MCF 10A (cell line): ENCODE results near the gene CLK2. TPM values are rescaled to one million over a fixed set of nuclear protein-coding genes. Genes with fewer than 3 reads are reported as not detected.

Experiments
- BruUV-seq: library from RNA; stranded (reverse); fragments of 400-500 nt; replicated peaks from 2 replicates; lab custom pipeline; 2021; lab: Mats Ljungman, UMichigan
- CTCF ChIA-PET: fragments of 300-600 bp; sonication (Branson Sonifier 250); formaldehyde crosslinking; extraction: SDS; loops from one replicate; lab custom pipeline; 2021; ENCODE audit warnings: antibody characterized with exemption, inconsistent platforms; lab: Yijun Ruan, JAX
- POLR2A ChIA-PET: fragments of 300-600, 350-650 bp; sonication (Branson Sonifier 250); formaldehyde crosslinking; extraction: SDS; loops from one replicate; lab custom pipeline; 2020; ENCODE audit warnings: antibody characterized with exemption, inconsistent platforms; lab: Yijun Ruan, JAX
- DNase-seq: peaks from one replicate; pipeline ENCODE4 v3.0.0-alpha.2; 2018; ENCODE audit not compliant: unreplicated experiment
- H3K27ac Mint-ChIP-seq: one replicate; pipeline ENCODE4 v1.8.0; 2022; ENCODE audit warnings: mild to moderate bottlenecking, low read depth, mixed read lengths; ENCODE audit not compliant: unreplicated experiment
- H3K27me3 Mint-ChIP-seq: one replicate; pipeline ENCODE4 v1.8.0; 2022; ENCODE audit warnings: mixed read lengths; ENCODE audit not compliant: insufficient read depth, unreplicated experiment
- H3K36me3 Mint-ChIP-seq: one replicate; pipeline ENCODE4 v1.8.0; 2022; ENCODE audit warnings: mild to moderate bottlenecking, moderate library complexity, mixed read lengths; ENCODE audit not compliant: insufficient read depth, unreplicated experiment
- H3K4me1 Mint-ChIP-seq: one replicate; pipeline ENCODE4 v1.8.0; 2022; ENCODE audit warnings: mixed read lengths; ENCODE audit not compliant: insufficient read depth, unreplicated experiment
- H3K4me3 Mint-ChIP-seq: one replicate; pipeline ENCODE4 v1.8.0; 2022; ENCODE audit warnings: mild to moderate bottlenecking, moderate library complexity, mixed read lengths; ENCODE audit not compliant: unreplicated experiment
- H3K9me3 Mint-ChIP-seq: one replicate; pipeline ENCODE4 v1.8.0; 2022; ENCODE audit warnings: mixed read lengths; ENCODE audit not compliant: unreplicated experiment
- CTCF ChIP-seq: fragments of 200-600 bp; IDR thresholded peaks from one replicate; pipeline ENCODE4 v1.8.0; 2022; ENCODE audit warnings: antibody characterized with exemption, mild to moderate bottlenecking; ENCODE audit not compliant: unreplicated experiment
- intact Hi-C: fragments of 100-400 bp; cut with micrococcal nuclease; formaldehyde crosslinking; loops from 2 replicates; pipeline ENCODE4 v1.14.1; 2022
- total RNA-seq: library from RNA; stranded (reverse); gene quantifications from 2 replicates; pipeline ENCODE4 v1.2.3, GENCODE V29; 2022

The CLK2 gene
- total RNA-seq, 1 experiment from 2014 or later: 78.6 TPM

GRCh38 chr1:155300024-155300423 lies 26.7 kb upstream of the CLK2 start:
- Mint-ChIP-seq H3K4me1 (no peaks in the 10 kb centered on the region), H3K36me3 (no peaks in the 10 kb centered on the region), H3K27me3 (peaks cover 17% of the 10 kb centered on the region), H3K4me3 (no peak overlapping the region), H3K27ac (no peak overlapping the region), H3K9me3 (no peaks in the 10 kb centered on the region)
- POLR2A ChIA-PET: interaction anchor here (0.6 to 1.7 kb wide), 4 partner anchors 8 to 27 kb away, joined by 3 to 5 read pairs (median 4); partner anchors contain the start of genes CLK2 and FDPS
- TF ChIP-seq CTCF: no peak
- BruUV-seq: no TSS peak
- CTCF ChIA-PET: interaction anchor here (0.6 to 1.5 kb wide), 4 partner anchors 11 to 50 kb away, joined by 3 to 5 read pairs (median 4); no protein-coding TSS in a partner anchor
- DNase-seq: no peak
- intact Hi-C loops: no loop called here

- no peak overlapping the region for H3K27ac Mint-ChIP-seq
- intact Hi-C loops: no loop called here
- peaks cover 25% of the 10 kb centered on the region for H3K27me3 Mint-ChIP-seq
- H3K4me1 Mint-ChIP-seq: no peaks in the 10 kb centered on the region
- H3K36me3 Mint-ChIP-seq: no peaks in the 10 kb centered on the region
- ChIA-PET CTCF (interaction anchor here (0.5 to 1.4 kb wide), 4 partner anchors 10 to 722 kb away, joined by 3 to 10 read pairs (median 3); no protein-coding TSS in a partner anchor), POLR2A (no interaction called here)
- H3K4me3 Mint-ChIP-seq: no peak overlapping the region
- H3K9me3 Mint-ChIP-seq: no peaks in the 10 kb centered on the region
- no TSS peak for BruUV-seq
- no peak for DNase-seq
- TF ChIP-seq CTCF: no peak
These were observed 24.1 kb upstream of the CLK2 start for GRCh38 chr1:155297384-155297783.

- Mint-ChIP-seq H3K4me1 (no peaks in the 10 kb centered on the region), H3K27me3 (peaks cover 29% of the 10 kb centered on the region), H3K9me3 (no peaks in the 10 kb centered on the region), H3K4me3 (no peak overlapping the region), H3K36me3 (no peaks in the 10 kb centered on the region), H3K27ac (no peak overlapping the region)
- no TSS peak for BruUV-seq
- CTCF ChIA-PET: interaction anchor here (0.5 to 1.4 kb wide), 3 partner anchors 11 to 723 kb away, joined by 3 to 10 read pairs (median 3); no protein-coding TSS in a partner anchor
- DNase-seq: no peak
- TF ChIP-seq CTCF: no peak
- intact Hi-C loops: no loop called here
- POLR2A ChIA-PET: no interaction called here
These were observed 23.4 kb upstream of the CLK2 start for GRCh38 chr1:155296661-155297060.

- Mint-ChIP-seq H3K4me1 (no peaks in the 10 kb centered on the region), H3K27me3 (peaks cover 34% of the 10 kb centered on the region), H3K27ac (no peak overlapping the region), H3K4me3 (no peak overlapping the region), H3K36me3 (no peaks in the 10 kb centered on the region), H3K9me3 (no peaks in the 10 kb centered on the region)
- no TSS peak for BruUV-seq
- no peak for TF ChIP-seq CTCF
- CTCF ChIA-PET: interaction anchor here (0.7 to 1.2 kb wide), 4 partner anchors 16 to 806 kb away, joined by 3 read pairs; no protein-coding TSS in a partner anchor
- intact Hi-C loops: no loop called here
- DNase-seq: no peak
- POLR2A ChIA-PET: no interaction called here
These were observed 22.6 kb upstream of the CLK2 start for GRCh38 chr1:155295942-155296267.
